Heart left ventricle (tissue), 16 donors: ENCODE results near the gene POLD2. TPM values are rescaled to one million over a fixed set of nuclear protein-coding genes. Genes with fewer than 3 reads are reported as not detected.
A peak's percentile ranks its signal among the peaks of the same experiment; 100 is the strongest.

Experiments
- ATAC-seq, 4 donors: fragments of 200-7000 bp; cut with Tn5 transposase; one replicate each; pipeline ENCODE4 v1.9.1; 2020 to 2022; ENCODE audit warnings: moderate library complexity in 4 of 4, mild to moderate bottlenecking in 3 of 4, moderate number of reproducible peaks in 1 of 4
- DNase-seq, 5 donors: peaks; one replicate each; pipeline ENCODE4 v3.0.0-alpha.2; 2020
- H3K27ac ChIP-seq, 12 donors: fragments of 200-600 bp; sonication (generic) in 4 of 12; one replicate each; pipeline versions ENCODE4 v1.5.0 to v1.8.0; 2016 to 2022; ENCODE audit warnings: mild to moderate bottlenecking in 2 of 12
- H3K27me3 ChIP-seq, 9 donors: fragments of 200-600 bp; sonication (generic) in 2 of 9; one replicate each; pipeline versions ENCODE4 v1.5.1 to v1.8.0; 2016 to 2022; ENCODE audit warnings: mild to moderate bottlenecking in 3 of 9
- H3K36me3 ChIP-seq, 9 donors: fragments of 200-600 bp; sonication (generic) in 2 of 9; one replicate each; pipeline versions ENCODE4 v1.5.0 to v1.8.0; 2018 to 2022; ENCODE audit warnings: mild to moderate bottlenecking in 2 of 9
- H3K4me1 ChIP-seq, 12 donors: fragments of 200-600 bp; sonication (generic) in 4 of 12; one replicate each; pipeline versions ENCODE4 v1.5.0 to v1.8.0; 2016 to 2022; ENCODE audit warnings: mild to moderate bottlenecking in 3 of 12
- H3K4me3 ChIP-seq, 12 donors: fragments of 200-600 bp; sonication (generic) in 4 of 12; one replicate each; pipeline versions ENCODE4 v1.5.0 to v1.8.0; 2017 to 2022; ENCODE audit warnings: mild to moderate bottlenecking in 9 of 12, moderate library complexity in 4 of 12
- H3K9me3 ChIP-seq, 12 donors: fragments of 200-600 bp; sonication (generic) in 4 of 12; one replicate each; pipeline versions ENCODE4 v1.5.0 to v1.8.0; 2016 to 2022; ENCODE audit warnings: mild to moderate bottlenecking in 1 of 12
- POLR2A ChIP-seq, 2 donors: fragments of 450-650 bp; IDR thresholded peaks; one replicate each; pipeline ENCODE4 v1.6.1; 2017; ENCODE audit warnings: antibody characterized with exemption in 2 of 2, mild to moderate bottlenecking in 2 of 2, moderate library complexity in 2 of 2
- WGBS, 4 donors: extraction: QIAGEN DNeasy Blood & Tissue Kit in 2 of 4; methylation state at CpG; one replicate each; pipeline versions ENCODE4 v1.1.5 to v1.1.7; 2013 to 2018; 5-methylcytosine and 5-hydroxymethylcytosine counted together
- intact Hi-C, 10 donors: fragments of 100-400 bp; cut with DNase I; formaldehyde crosslinking; loops; one replicate each; pipeline versions ENCODE4 v1.11.1 to v1.14.2; 2022
- polyA plus RNA-seq, 2 donors: library from polyadenylated mRNA; stranded (reverse); fragments of 200-250 nt; gene quantifications; one replicate each; pipeline ENCODE4 v1.2.3, GENCODE V29; 2013
- total RNA-seq, 9 donors: library from RNA; depleted of rRNA in 2 of 9; stranded (reverse); fragments of >200 nt in 2 of 9; fragmentation: NEBNext Ultra II Directional in 3 of 9; extraction: Animal tissue kit (Norgen Biotek cat#: 25700) in 3 of 9; gene quantifications; one replicate each; pipeline versions ENCODE4 v1.1.0 to v1.2.4, GENCODE V29; 2016 to 2023
- TF ChIP-seq, protein P1 (sequence below), 12 donors: fragments of 200-600 bp; sonication (generic) in 4 of 12; IDR thresholded peaks; one replicate each; pipeline versions ENCODE4 v1.5.0 to v1.8.0; 2018 to 2022; ENCODE audit warnings: antibody characterized with exemption in 12 of 12, mild to moderate bottlenecking in 5 of 12
- donor health status: ischemic (EF 13 %, LVEDD 7.1; RV severe dilation, severe dysfunction).
- donor health status: healthy with polysubstance abuse.
- donor health status: DM: no; HTN: yes; CAD: no.
- donor health status: DM: no; HTN: no; CAD: no.
- donor health status: ischemic (EF 25% LVEDD 6.9; RV normal size, moderate dysfunction).
- donor health status: ischemic (EF 25% LVEDD 5.7; RV mildly dilated, moderate dysfunction).
- donor health status: healthy.
- donor health status: DM: yes; HTN: yes; CAD: no.
- donor health status: ischemic (EF 35%, LVEDD 5.7; RV mildly dilated, moderate dysfunction).
- donor health status: nonischemic (EF 11% LVEDD 7.7; RV severe dilation, severe dysfunction).
- donor health status: DM: yes; HTN: yes; CAD: no.
- donor health status: PGD.
- donor health status: ischemic (EF 29% LVEDD 5.4; RV normal size, mild dysfunction).
- donor health status: nonischemic (EF 23%, LVEDD 6.1; RV moderate dilation, normal function).

POLD2 gene
- total and polyA plus RNA-seq, 11 donors = 67.0 to 176 (median 89.2) TPM

DNA sequence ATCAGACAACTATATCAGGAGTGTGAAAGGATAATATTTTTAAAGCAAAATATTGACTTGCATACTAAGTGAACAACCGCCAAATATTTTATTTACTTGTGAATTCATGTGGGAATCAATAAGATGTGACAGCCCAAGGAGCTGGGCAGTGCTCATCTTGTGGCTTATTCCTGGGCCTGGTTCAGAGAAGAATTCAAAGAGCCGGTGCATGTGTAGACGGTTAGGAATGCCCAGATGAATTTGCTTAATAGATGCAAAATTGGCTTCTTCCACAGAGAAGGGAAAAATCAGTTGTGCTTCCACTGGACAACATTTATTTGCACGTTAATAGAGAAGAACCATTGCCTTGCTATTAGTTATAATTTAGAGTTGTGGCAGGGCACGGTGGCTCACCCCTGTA lies 13.4 kb upstream of the POLD2 start:
- Histone ChIP-seq H3K36me3 (no peaks in the 10 kb centered on the region), H3K4me3 (no peak overlapping the region), H3K27ac (peak overlapping the region in 2 of 12 donors; percentile 45 to 50), H3K9me3 (no peaks in the 10 kb centered on the region), H3K4me1 (peaks cover 0 to 35% (median 8%) of the 10 kb centered on the region in 12 donors), H3K27me3 (no peaks in the 10 kb centered on the region)
- DNase-seq (no peak), ATAC-seq (no peak)
- TF ChIP-seq POLR2A (IDR thresholded peaks at IDR 0.05) = no peak
- TF ChIP-seq, protein P1, sequence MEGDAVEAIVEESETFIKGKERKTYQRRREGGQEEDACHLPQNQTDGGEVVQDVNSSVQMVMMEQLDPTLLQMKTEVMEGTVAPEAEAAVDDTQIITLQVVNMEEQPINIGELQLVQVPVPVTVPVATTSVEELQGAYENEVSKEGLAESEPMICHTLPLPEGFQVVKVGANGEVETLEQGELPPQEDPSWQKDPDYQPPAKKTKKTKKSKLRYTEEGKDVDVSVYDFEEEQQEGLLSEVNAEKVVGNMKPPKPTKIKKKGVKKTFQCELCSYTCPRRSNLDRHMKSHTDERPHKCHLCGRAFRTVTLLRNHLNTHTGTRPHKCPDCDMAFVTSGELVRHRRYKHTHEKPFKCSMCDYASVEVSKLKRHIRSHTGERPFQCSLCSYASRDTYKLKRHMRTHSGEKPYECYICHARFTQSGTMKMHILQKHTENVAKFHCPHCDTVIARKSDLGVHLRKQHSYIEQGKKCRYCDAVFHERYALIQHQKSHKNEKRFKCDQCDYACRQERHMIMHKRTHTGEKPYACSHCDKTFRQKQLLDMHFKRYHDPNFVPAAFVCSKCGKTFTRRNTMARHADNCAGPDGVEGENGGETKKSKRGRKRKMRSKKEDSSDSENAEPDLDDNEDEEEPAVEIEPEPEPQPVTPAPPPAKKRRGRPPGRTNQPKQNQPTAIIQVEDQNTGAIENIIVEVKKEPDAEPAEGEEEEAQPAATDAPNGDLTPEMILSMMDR (IDR thresholded peaks at IDR 0.05) = no peak
- WGBS, 4 donors = 74 to 82% (median 76%) methylated on average over 5 of the region's 5 CpGs
- intact Hi-C loops = loop anchor here in 1 of 10 donors (10.0 kb wide), 1 partner anchor 58 kb away; no protein-coding TSS in a partner anchor

DNA sequence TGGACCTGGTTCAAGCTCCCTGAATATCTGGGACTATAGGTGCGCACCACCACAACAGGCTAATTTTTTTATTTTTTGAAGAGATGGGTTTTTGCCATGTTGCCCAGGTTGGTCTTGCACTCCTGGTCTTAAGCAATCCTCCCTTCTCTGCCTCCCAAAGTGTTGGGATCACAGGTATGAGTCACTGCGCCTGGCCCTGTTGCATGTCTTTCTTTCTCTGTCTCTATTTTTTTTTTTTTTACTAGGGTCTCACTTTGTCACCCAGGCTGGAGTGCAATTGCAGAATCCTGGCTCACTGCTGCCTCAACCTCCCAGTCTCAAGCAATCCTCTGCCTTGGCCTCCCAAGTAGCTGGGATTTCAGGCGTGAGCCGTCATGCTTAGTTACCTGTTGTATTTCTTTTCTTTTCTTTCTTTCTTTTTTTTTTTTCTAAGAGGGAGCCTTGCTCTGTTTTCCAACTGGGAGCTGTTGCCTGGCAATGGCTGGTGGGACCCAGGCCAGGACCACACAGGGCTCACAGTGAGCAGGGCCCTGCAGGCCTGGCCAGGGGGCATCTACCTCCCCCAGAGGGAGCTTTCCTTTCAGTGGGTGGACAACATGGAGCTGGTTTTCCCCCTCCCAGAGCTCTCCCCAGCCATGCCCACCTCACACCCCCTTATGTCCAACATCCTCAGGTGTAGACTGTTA lies 11.7 kb upstream of the POLD2 start:
- peak overlapping the region in 10 of 12 donors; percentile 5 to 50 (median 41) for H3K27ac ChIP-seq
- H3K9me3 ChIP-seq = no peaks in the 10 kb centered on the region
- no peaks in the 10 kb centered on the region for H3K27me3 ChIP-seq
- H3K4me3 ChIP-seq = no peak overlapping the region
- intact Hi-C loops = loop anchor here in 3 of 10 donors (5.0 to 10.0 kb wide), 3 partner anchors 57 to 62 kb away; no protein-coding TSS in a partner anchor
- peaks cover 0 to 35% (median 9%) of the 10 kb centered on the region in 12 donors for H3K4me1 ChIP-seq
- ATAC-seq = peak; percentile 13 to 33 (median 24)
- WGBS, 4 donors = 80 to 85% (median 82%) methylated on average over 4 of the region's 4 CpGs
- TF ChIP-seq, protein P1 (IDR thresholded peaks at IDR 0.05) = no peak
- TF ChIP-seq POLR2A (IDR thresholded peaks at IDR 0.05) = no peak
- peak in 1 of 5 donors; percentile 31 for DNase-seq
- H3K36me3 ChIP-seq = no peaks in the 10 kb centered on the region

- H3K27ac ChIP-seq = peak overlapping the region in 8 of 12 donors; percentile 47 to 89 (median 74)
- intact Hi-C loops = loop anchor here in 3 of 10 donors (5.0 to 10.0 kb wide), 3 partner anchors 59 to 64 kb away; no protein-coding TSS in a partner anchor
- H3K4me3 ChIP-seq = no peak overlapping the region
- TF ChIP-seq, protein P1 (IDR thresholded peaks at IDR 0.05) = no peak
- TF ChIP-seq POLR2A (IDR thresholded peaks at IDR 0.05) = no peak
- H3K27me3 ChIP-seq = no peaks in the 10 kb centered on the region
- WGBS, 4 donors = 31 to 56% (median 49%) methylated on average over 3 of the region's 3 CpGs
- peaks cover 0 to 39% (median 10%) of the 10 kb centered on the region in 12 donors for H3K4me1 ChIP-seq
- DNase-seq = peak in 1 of 5 donors; percentile 6
- no peak for ATAC-seq
- H3K36me3 ChIP-seq = no peaks in the 10 kb centered on the region
- no peaks in the 10 kb centered on the region for H3K9me3 ChIP-seq
Measured at GRCh38 chr7:44133295-44133694, 9.9 kb upstream of the POLD2 start.

DNA sequence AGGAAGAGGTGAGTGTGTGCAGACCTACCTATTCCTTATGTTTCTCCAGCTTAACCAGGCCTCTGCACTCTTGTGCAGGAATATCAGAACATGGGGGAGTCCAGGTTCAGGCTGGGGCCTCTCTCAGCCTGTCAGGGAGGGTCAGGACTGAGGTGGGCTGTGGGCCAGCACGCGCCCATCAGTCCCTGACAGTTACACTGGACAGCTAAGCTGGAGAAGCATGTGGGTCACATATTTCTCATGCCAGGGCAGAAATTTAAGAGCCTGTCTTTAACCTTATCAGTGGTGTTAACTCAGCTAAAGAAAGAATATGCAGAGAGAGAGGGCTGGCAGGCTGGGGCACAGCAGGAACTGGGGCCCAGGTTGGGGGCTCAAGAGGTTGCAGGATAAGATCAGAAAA lies 8.7 kb upstream of the POLD2 start:
- TF ChIP-seq POLR2A (IDR thresholded peaks at IDR 0.05) = no peak
- TF ChIP-seq, protein P1 (IDR thresholded peaks at IDR 0.05) = no peak
- H3K4me1 ChIP-seq = peaks cover 0 to 39% (median 10%) of the 10 kb centered on the region in 12 donors
- H3K27me3 ChIP-seq = no peaks in the 10 kb centered on the region
- no peak overlapping the region for H3K4me3 ChIP-seq
- H3K27ac ChIP-seq = peak overlapping the region; percentile 46 to 89 (median 74)
- H3K36me3 ChIP-seq = no peaks in the 10 kb centered on the region
- ATAC-seq = peak; percentile 57 to 86 (median 74)
- intact Hi-C loops = loop anchor here in 3 of 10 donors (5.0 to 10.0 kb wide), 3 partner anchors 60 to 65 kb away; no protein-coding TSS in a partner anchor
- 29 to 46% (median 43%) methylated on average over 2 of the region's 2 CpGs for WGBS, 4 donors
- H3K9me3 ChIP-seq = peaks cover 0 to 5% (median 0%) of the 10 kb centered on the region in 12 donors
- peak in 4 of 5 donors; percentile 53 to 75 (median 61) for DNase-seq
